Mononuclear cell (primary cell): ENCODE data around the gene CFAP68. TPM values are rescaled to one million over a fixed set of nuclear protein-coding genes. Genes with fewer than 3 reads are reported as not detected.

Experiments used
- H3K27me3 ChIP-seq: 2 replicates; pipeline ENCODE4 v1.6.0; 2011; ENCODE audit warnings: low read length, control low read depth; ENCODE audit not compliant: insufficient read depth
- H3K4me1 ChIP-seq: 2 replicates; pipeline ENCODE4 v1.5.1; 2011; ENCODE audit warnings: mild to moderate bottlenecking, low read length, control low read depth; ENCODE audit not compliant: insufficient read depth
- H3K4me3 ChIP-seq: 2 replicates; pipeline ENCODE4 v1.5.1; 2011; ENCODE audit warnings: mild to moderate bottlenecking, low read length, moderate library complexity
- H3K9me3 ChIP-seq: 2 replicates; pipeline ENCODE4 v1.5.1; 2011; ENCODE audit warnings: low read depth, mild to moderate bottlenecking, control low read depth, low read length
- total RNA-seq: library from RNA; depleted of rRNA; stranded (reverse); fragments of >200 nt; gene quantifications from one replicate; pipeline ENCODE4 v1.2.3, GENCODE V29; 2012

CFAP68 gene
- total RNA-seq: 13.2 TPM

GRCh38 chr11:111878849-111879636 is at the start of gene CFAP68, which contains the start of gene FDXACB1:
Gene CFAP68, plus strand, starts transcription at chr11:111879541. Its CDS starts 20 bp downstream, at chr11:111879561.
Gene FDXACB1, minus strand, starts transcription at chr11:111879165. Its CDS starts 33 bp downstream, at chr11:111879132.
- no peaks in the 10 kb centered on the region for H3K9me3 ChIP-seq
- peaks cover 23% of the 10 kb centered on the region for H3K4me1 ChIP-seq
- H3K4me3 ChIP-seq: peak within 1 kb of the TSS; percentile 66
- no peaks in the 10 kb centered on the region for H3K27me3 ChIP-seq

- H3K27me3 ChIP-seq: no peaks in the 10 kb centered on the region
- H3K9me3 ChIP-seq: no peaks in the 10 kb centered on the region
- H3K4me3 ChIP-seq: no peak overlapping the region
- no peaks in the 10 kb centered on the region for H3K4me1 ChIP-seq
Measured at GRCh38 chr11:111833524-111833923, 45.8 kb upstream of the CFAP68 start.

GRCh38 chr11:111834432-111835163 is 44.7 kb upstream of the CFAP68 start:
- no peaks in the 10 kb centered on the region for H3K4me1 ChIP-seq
- H3K27me3 ChIP-seq: no peaks in the 10 kb centered on the region
- no peaks in the 10 kb centered on the region for H3K9me3 ChIP-seq
- H3K4me3 ChIP-seq: no peak overlapping the region

GRCh38 chr11:111835665-111836064 is 43.7 kb upstream of the CFAP68 start:
- H3K4me1 ChIP-seq: no peaks in the 10 kb centered on the region
- no peaks in the 10 kb centered on the region for H3K27me3 ChIP-seq
- no peak overlapping the region for H3K4me3 ChIP-seq
- H3K9me3 ChIP-seq: no peaks in the 10 kb centered on the region

GRCh38 chr11:111836162-111836561 is 43.2 kb upstream of the CFAP68 start:
- Histone ChIP-seq H3K4me3 (no peak overlapping the region), H3K27me3 (no peaks in the 10 kb centered on the region), H3K4me1 (no peaks in the 10 kb centered on the region), H3K9me3 (no peaks in the 10 kb centered on the region)

- no peaks in the 10 kb centered on the region for H3K27me3 ChIP-seq
- no peak overlapping the region for H3K4me3 ChIP-seq
- H3K4me1 ChIP-seq: no peaks in the 10 kb centered on the region
- no peaks in the 10 kb centered on the region for H3K9me3 ChIP-seq
Measured at GRCh38 chr11:111836721-111837120, 42.6 kb upstream of the CFAP68 start.

GRCh38 chr11:111837366-111837891 is 41.9 kb upstream of the CFAP68 start:
- Histone ChIP-seq H3K4me3 (no peak overlapping the region), H3K9me3 (no peaks in the 10 kb centered on the region), H3K4me1 (no peaks in the 10 kb centered on the region), H3K27me3 (no peaks in the 10 kb centered on the region)

GRCh38 chr11:111838054-111838453 is 41.3 kb upstream of the CFAP68 start:
- Histone ChIP-seq H3K4me1 (no peaks in the 10 kb centered on the region), H3K27me3 (no peaks in the 10 kb centered on the region), H3K4me3 (no peak overlapping the region), H3K9me3 (no peaks in the 10 kb centered on the region)

GRCh38 chr11:111840143-111840542 is 39.2 kb upstream of the CFAP68 start:
- Histone ChIP-seq H3K4me1 (peaks cover 18% of the 10 kb centered on the region), H3K27me3 (no peaks in the 10 kb centered on the region), H3K4me3 (no peak overlapping the region), H3K9me3 (no peaks in the 10 kb centered on the region)

- no peaks in the 10 kb centered on the region for H3K9me3 ChIP-seq
- no peaks in the 10 kb centered on the region for H3K27me3 ChIP-seq
- no peak overlapping the region for H3K4me3 ChIP-seq
- H3K4me1 ChIP-seq: peaks cover 32% of the 10 kb centered on the region
Measured at GRCh38 chr11:111841370-111842053, 37.8 kb upstream of the CFAP68 start.

- Histone ChIP-seq H3K27me3 (no peaks in the 10 kb centered on the region), H3K4me3 (no peak overlapping the region), H3K4me1 (peaks cover 46% of the 10 kb centered on the region), H3K9me3 (no peaks in the 10 kb centered on the region)
Measured at GRCh38 chr11:111843661-111844060, 35.7 kb upstream of the CFAP68 start.

GRCh38 chr11:111845276-111846028 is 33.9 kb upstream of the CFAP68 start:
- no peak overlapping the region for H3K4me3 ChIP-seq

GRCh38 chr11:111846063-111846462 is 33.3 kb upstream of the CFAP68 start:
- Histone ChIP-seq H3K9me3 (no peaks in the 10 kb centered on the region), H3K4me1 (peaks cover 46% of the 10 kb centered on the region), H3K4me3 (no peak overlapping the region), H3K27me3 (no peaks in the 10 kb centered on the region)

More at GRCh38 chr11:111845276-111846028, 33.9 kb upstream of the CFAP68 start:
- H3K9me3 ChIP-seq: no peaks in the 10 kb centered on the region
- H3K27me3 ChIP-seq: no peaks in the 10 kb centered on the region
- H3K4me1 ChIP-seq: peaks cover 46% of the 10 kb centered on the region

- Histone ChIP-seq H3K4me3 (no peak overlapping the region), H3K4me1 (peaks cover 46% of the 10 kb centered on the region), H3K27me3 (no peaks in the 10 kb centered on the region), H3K9me3 (no peaks in the 10 kb centered on the region)
Measured at GRCh38 chr11:111846636-111847035, 32.7 kb upstream of the CFAP68 start.
